Lung (tissue), 12 donors: ENCODE measurements around the gene DGKH. TPM values are rescaled to one million over a fixed set of nuclear protein-coding genes. Genes with fewer than 3 reads are reported as not detected.

ENCODE experiments used
- ATAC-seq: fragments of 200-7000 bp; cut with Tn5 transposase; one replicate; pipeline ENCODE4 v1.9.1; 2020; ENCODE audit warnings: moderate number of reproducible peaks; ENCODE audit not compliant: insufficient read depth, low FRiP score
- DNase-seq, 3 donors: peaks; one replicate each; pipeline ENCODE4 v3.0.0-alpha.2; 2013 to 2017
- H3K27ac ChIP-seq, 2 donors: one replicate each; pipeline ENCODE4 v1.5.1; 2013; ENCODE audit warnings: mild to moderate bottlenecking in 2 of 2, moderate library complexity in 2 of 2, control low read depth in 1 of 2, inconsistent platforms in 1 of 2, low read depth in 1 of 2, low read length in 1 of 2
- H3K27me3 ChIP-seq, 3 donors: one replicate each; pipeline ENCODE4 v1.5.1; 2013; ENCODE audit warnings: low read length in 2 of 3; ENCODE audit not compliant: control insufficient read depth in 3 of 3, insufficient read depth in 3 of 3
- H3K36me3 ChIP-seq, 4 donors: one replicate each; pipeline ENCODE4 v1.5.1; 2013; ENCODE audit warnings: low read length in 4 of 4, mild to moderate bottlenecking in 1 of 4, moderate library complexity in 1 of 4; ENCODE audit not compliant: control insufficient read depth in 4 of 4, insufficient read depth in 4 of 4
- H3K4me1 ChIP-seq, 5 donors: one replicate each; pipeline ENCODE4 v1.5.1; 2013; ENCODE audit warnings: low read length in 5 of 5, mild to moderate bottlenecking in 2 of 5, moderate library complexity in 1 of 5; ENCODE audit not compliant: control insufficient read depth in 5 of 5, insufficient read depth in 5 of 5
- H3K4me3 ChIP-seq: one replicate; pipeline ENCODE4 v1.5.1; 2013; ENCODE audit warnings: mild to moderate bottlenecking, control low read depth, moderate library complexity
- H3K9ac ChIP-seq, 2 donors: one replicate each; pipeline ENCODE4 v1.5.1; 2013; ENCODE audit warnings: low read length in 2 of 2, control low read depth in 1 of 2; ENCODE audit not compliant: insufficient read depth in 1 of 2
- H3K9me3 ChIP-seq, 4 donors: one replicate each; pipeline ENCODE4 v1.5.1; 2013; ENCODE audit warnings: low read length in 3 of 4, mild to moderate bottlenecking in 1 of 4, moderate library complexity in 1 of 4; ENCODE audit not compliant: control insufficient read depth in 4 of 4, insufficient read depth in 3 of 4
- CTCF ChIP-seq: IDR thresholded peaks from 2 replicates; pipeline ENCODE4 v1.5.1; 2012; ENCODE audit warnings: mild to moderate bottlenecking; ENCODE audit errors: control extremely low read depth, extremely low read depth
- WGBS, 2 donors: extraction: QIAGEN DNeasy Blood & Tissue Kit; methylation state at CpG; one replicate each; pipeline ENCODE4 v1.1.7; 2013; 5-methylcytosine and 5-hydroxymethylcytosine counted together
- polyA plus RNA-seq, 2 donors: library from polyadenylated mRNA; stranded (reverse); fragments of 200-250 nt; gene quantifications; one replicate each; pipeline ENCODE4 v1.2.1, GENCODE V29; 2013
- total RNA-seq, 2 donors: library from RNA; depleted of rRNA in 1 of 2; stranded (reverse); fragments of >200 nt in 1 of 2; gene quantifications; one replicate each; pipeline ENCODE4 v1.2.1, GENCODE V29; 2014 to 2021
- donor health status: control.
- donor health status: control.
- donor health status: Bipolar disorder and iron deficiency.
- donor health status: healthy.
- donor health status: DM: yes; HTN: yes; CAD: no.

DGKH gene
- total and polyA plus RNA-seq, 4 donors, result 2.2 to 33.1 (median 11.4) TPM

DNA sequence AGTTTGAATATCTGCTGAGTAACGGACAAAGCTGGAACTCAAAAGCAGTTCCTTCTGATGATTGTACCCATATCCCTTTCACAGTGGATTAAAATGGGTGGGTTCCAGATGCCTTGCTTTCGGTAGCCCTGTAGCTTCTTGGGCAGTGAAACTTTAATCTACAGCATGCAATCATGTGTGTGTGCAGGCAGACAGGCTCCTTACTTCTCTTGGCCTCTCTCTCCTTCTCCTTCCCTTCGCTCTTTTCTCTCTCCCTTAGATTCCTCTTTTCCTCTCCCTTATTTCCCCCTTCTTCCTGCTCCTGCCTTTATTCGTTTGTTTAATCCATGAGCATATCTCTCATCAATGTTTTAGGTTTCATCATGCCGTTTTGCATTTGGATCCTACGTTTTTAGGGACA lies 8.1 kb downstream of the DGKH start:
- peaks cover 0 to 2% (median 0%) of the 10 kb centered on the region in 5 donors for H3K4me1 ChIP-seq
- 70 to 79% methylated on average over 6 of the region's 6 CpGs for WGBS, 2 donors
- DNase-seq (no peak), ATAC-seq (no peak)
- no peak for TF ChIP-seq CTCF
- H3K4me3 ChIP-seq, result no peak overlapping the region
- peaks cover 0 to 3% (median 0%) of the 10 kb centered on the region in 4 donors for H3K9me3 ChIP-seq
- H3K27me3 ChIP-seq, result no peaks in the 10 kb centered on the region
- H3K36me3 ChIP-seq, result peaks cover 0 to 3% (median 1%) of the 10 kb centered on the region in 4 donors
- H3K9ac ChIP-seq, result no peak overlapping the region
- no peak overlapping the region for H3K27ac ChIP-seq

DNA sequence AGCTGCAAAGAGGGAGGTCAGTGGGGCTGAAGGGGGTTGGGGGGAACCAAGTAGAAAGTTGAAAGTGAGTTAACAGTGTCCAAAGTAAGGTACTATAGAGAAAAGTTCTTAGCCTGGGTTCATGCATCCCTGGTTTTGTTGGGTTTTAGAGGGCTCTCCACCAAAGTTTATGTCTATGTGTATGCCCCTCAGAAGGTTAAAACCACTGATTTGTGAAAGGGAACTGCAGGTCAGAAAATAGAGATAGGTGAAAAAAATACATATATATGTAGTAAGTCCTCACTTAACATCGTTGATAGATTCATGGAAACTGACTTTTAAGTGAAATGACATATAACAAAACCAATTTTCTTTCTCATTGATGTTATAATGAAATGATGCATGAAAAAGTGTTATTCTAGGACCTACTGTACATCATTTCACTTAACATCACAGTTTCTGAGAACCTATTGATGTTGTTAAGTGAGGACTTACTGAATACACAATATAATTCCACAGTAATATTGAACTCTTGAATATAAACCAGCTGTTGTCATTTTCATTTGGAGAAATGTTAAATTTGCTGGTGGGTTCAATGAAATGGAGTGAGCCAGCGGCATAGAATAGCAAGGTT lies 9.6 kb downstream of the DGKH start:
- Histone ChIP-seq H3K27me3 (no peaks in the 10 kb centered on the region), H3K4me1 (peaks cover 0 to 6% (median 0%) of the 10 kb centered on the region in 5 donors), H3K9ac (no peak overlapping the region), H3K36me3 (peaks cover 0 to 3% (median 1%) of the 10 kb centered on the region in 4 donors), H3K4me3 (no peak overlapping the region), H3K27ac (no peak overlapping the region), H3K9me3 (peaks cover 0 to 3% (median 0%) of the 10 kb centered on the region in 4 donors)
- no peak for TF ChIP-seq CTCF
- ATAC-seq (no peak), DNase-seq (no peak)
- 90 to 99% methylated on average over 2 of the region's 2 CpGs for WGBS, 2 donors

DNA sequence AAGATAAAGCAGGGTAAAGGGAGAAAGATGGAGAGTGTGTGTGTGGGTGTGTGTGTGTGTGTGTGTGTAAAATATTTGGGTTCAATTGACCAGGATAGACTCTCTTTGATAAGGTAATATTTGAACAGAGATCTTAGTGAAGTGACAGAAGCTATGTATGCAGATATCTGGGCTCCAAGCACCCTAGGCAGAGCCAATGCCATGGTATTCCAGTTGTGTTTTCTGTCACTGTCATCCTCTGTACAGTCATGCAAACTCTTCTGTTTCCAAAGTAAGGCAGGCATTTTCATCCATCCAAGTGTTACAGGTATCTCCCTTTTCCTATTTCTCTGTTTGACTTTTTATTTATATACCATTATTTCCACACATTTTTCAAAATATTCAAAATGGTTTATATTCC lies 13.5 kb downstream of the DGKH start:
- no peak for DNase-seq
- Histone ChIP-seq H3K27ac (no peak overlapping the region), H3K9me3 (peaks cover 0 to 3% (median 0%) of the 10 kb centered on the region in 4 donors), H3K36me3 (peaks cover 3 to 8% (median 4%) of the 10 kb centered on the region in 4 donors), H3K4me1 (peaks cover 0 to 4% (median 0%) of the 10 kb centered on the region in 5 donors), H3K4me3 (no peak overlapping the region), H3K9ac (no peak overlapping the region), H3K27me3 (no peaks in the 10 kb centered on the region)
- no peak for TF ChIP-seq CTCF
- no peak for ATAC-seq

GRCh38 chr13:42063105-42063504 lies 14.7 kb downstream of the DGKH start:
- H3K27ac ChIP-seq, result no peak overlapping the region
- peaks cover 0 to 3% (median 0%) of the 10 kb centered on the region in 4 donors for H3K9me3 ChIP-seq
- ATAC-seq, result no peak
- DNase-seq, result no peak
- no peak overlapping the region for H3K9ac ChIP-seq
- WGBS, 2 donors, result 89 to 90% methylated on average over 2 of the region's 2 CpGs
- TF ChIP-seq CTCF, result no peak
- no peak overlapping the region for H3K4me3 ChIP-seq
- H3K4me1 ChIP-seq, result peaks cover 0 to 4% (median 0%) of the 10 kb centered on the region in 5 donors
- no peaks in the 10 kb centered on the region for H3K27me3 ChIP-seq
- H3K36me3 ChIP-seq, result peaks cover 3 to 8% (median 4%) of the 10 kb centered on the region in 4 donors
